HCT116 (cell line): ENCODE results near the gene PGBD1. TPM values are rescaled to one million over a fixed set of nuclear protein-coding genes. Genes with fewer than 3 reads are reported as not detected.

Experiments used
- ATAC-seq: fragments of 200-7000 bp; cut with Tn5 transposase; 2 replicates; pipeline ENCODE4 v1.9.1; 2020; ENCODE audit warnings: mild to moderate bottlenecking, moderate library complexity
- BruUV-seq: library from RNA; stranded (reverse); fragments of 400-500 nt; replicated peaks from 2 replicates; lab custom pipeline; 2021; lab: Mats Ljungman, UMichigan
- CTCF ChIA-PET: fragments of 300-600 bp; sonication (Branson Sonifier 250); formaldehyde crosslinking; loops from one replicate; lab custom pipeline; 2021; ENCODE audit warnings: antibody characterized with exemption; lab: Charles Lee
- POLR2A ChIA-PET: fragments of 300-600, 350-600 bp; sonication (Branson Sonifier 250); formaldehyde crosslinking; loops from one replicate; lab custom pipeline; 2021; ENCODE audit warnings: antibody characterized with exemption; lab: Charles Lee
- RAD21 ChIA-PET, 2 experiments: fragments of 300-600 bp; sonication (Branson Sonifier 250); formaldehyde crosslinking; loops; one replicate each; lab custom pipeline; 2023; ENCODE audit warnings: low total read pairs in 2 of 2; ENCODE audit not compliant: uncharacterized antibody in 2 of 2, unreplicated experiment in 2 of 2, low non-redundant PET in 1 of 2; lab: Charles Lee
- DNase-seq: peaks from one replicate; pipeline ENCODE4 v3.0.0-alpha.2; 2010; ENCODE audit warnings: low read depth, low spot score
- H2AFZ ChIP-seq: fragments of 200-600 bp; shearing (Covaris generic), sonication (generic); 2 replicates; pipeline ENCODE4 v1.6.1; 2017; ENCODE audit warnings: low read depth, mixed run types, mixed read lengths, antibody characterized with exemption, low read length; ENCODE audit not compliant: poor library complexity, severe bottlenecking
- H3K27ac ChIP-seq: 2 replicates; pipeline ENCODE4 v1.5.1; 2012; ENCODE audit warnings: low read depth, low read length
- H3K27me3 ChIP-seq: fragments of 200-600 bp; sonication (generic); 2 replicates; pipeline ENCODE4 v1.6.1; 2016; ENCODE audit warnings: mixed run types, low read length, mixed read lengths; ENCODE audit not compliant: insufficient read depth
- H3K36me3 ChIP-seq, 2 experiments: fragments of 200-500 bp in 1 of 2; fragments of 200-600 bp in 1 of 2; sonication (Bioruptor generic) in 1 of 2; sonication (generic) in 1 of 2; 2 replicates each; pipeline versions ENCODE4 v1.5.1 to v1.6.1; 2014 to 2016; ENCODE audit warnings: low read length in 2 of 2, inconsistent platforms in 1 of 2, mixed read lengths in 1 of 2, mixed run types in 1 of 2; ENCODE audit not compliant: insufficient read depth in 2 of 2, control insufficient read depth in 1 of 2
- H3K4me1 ChIP-seq, 2 experiments: fragments of 200-600 bp in 1 of 2; sonication (generic) in 1 of 2; 2 replicates each; pipeline versions ENCODE4 v1.5.1 to v1.6.1; 2012 to 2017; ENCODE audit warnings: low read length in 2 of 2, inconsistent platforms in 1 of 2, mild to moderate bottlenecking in 1 of 2, mixed read lengths in 1 of 2, mixed run types in 1 of 2, moderate library complexity in 1 of 2; ENCODE audit not compliant: insufficient read depth in 2 of 2, control insufficient read depth in 1 of 2
- H3K4me2 ChIP-seq: fragments of 200-600 bp; sonication (generic); 2 replicates; pipeline ENCODE4 v1.6.1; 2017; ENCODE audit warnings: mixed run types, low read length, mixed read lengths
- H3K4me3 ChIP-seq, 2 experiments: fragments of 200-600 bp in 1 of 2; sonication (generic) in 1 of 2; replicated peaks in 1 of 2; 2 replicates each; pipeline ENCODE4 v1.5.1; 2011 to 2016; ENCODE audit warnings: low read length in 2 of 2, control low read depth in 1 of 2, low read depth in 1 of 2, mild to moderate bottlenecking in 1 of 2, mixed read lengths in 1 of 2, mixed run types in 1 of 2
- H3K79me2 ChIP-seq: fragments of 200-600 bp; sonication (generic); 2 replicates; pipeline ENCODE4 v1.6.1; 2017; ENCODE audit warnings: mild to moderate bottlenecking, mixed run types, low read length, moderate library complexity, mixed read lengths; ENCODE audit not compliant: insufficient read depth
- H3K9ac ChIP-seq: fragments of 200-600 bp; sonication (generic); 2 replicates; pipeline ENCODE4 v1.6.1; 2016; ENCODE audit warnings: low read length, mixed read lengths
- H3K9me2 ChIP-seq: fragments of 200-600 bp; sonication (generic), shearing (Covaris generic); 2 replicates; pipeline ENCODE4 v1.6.1; 2017; ENCODE audit warnings: mixed run types, mild to moderate bottlenecking, moderate library complexity; ENCODE audit not compliant: insufficient read depth
- H3K9me3 ChIP-seq, 2 experiments: fragments of 200-500 bp in 1 of 2; fragments of 200-600 bp in 1 of 2; sonication (Bioruptor generic) in 1 of 2; sonication (generic) in 1 of 2; 2 replicates each; pipeline ENCODE4 v1.6.1; 2014 to 2017; ENCODE audit warnings: low read length in 2 of 2, mixed read lengths in 2 of 2, inconsistent platforms in 1 of 2, low read depth in 1 of 2, mild to moderate bottlenecking in 1 of 2, mixed run types in 1 of 2, moderate library complexity in 1 of 2; ENCODE audit not compliant: control insufficient read depth in 1 of 2, insufficient read depth in 1 of 2
- H4K20me1 ChIP-seq: fragments of 200-600 bp; sonication (generic), shearing (Covaris generic); 2 replicates; pipeline ENCODE4 v1.6.1; 2017; ENCODE audit warnings: mixed run types, mild to moderate bottlenecking, moderate library complexity; ENCODE audit not compliant: insufficient read depth
- CEBPB ChIP-seq: IDR thresholded peaks from 2 replicates; pipeline ENCODE4 v1.6.1; 2012; ENCODE audit warnings: low read depth
- EGR1 ChIP-seq: IDR thresholded peaks from 2 replicates; pipeline ENCODE4 v1.6.1; 2012; ENCODE audit warnings: low read depth
- ELF1 ChIP-seq: IDR thresholded peaks from 2 replicates; pipeline ENCODE4 v1.6.1; 2012; ENCODE audit warnings: low read depth, borderline replicate concordance
- EZH2 ChIP-seq: fragments of 200-600 bp; sonication (generic); IDR thresholded peaks from 2 replicates; pipeline ENCODE4 v1.6.1; 2017; ENCODE audit warnings: antibody characterized with exemption, mixed run types
- EZH2phosphoT487 ChIP-seq: fragments of 200-600 bp; IDR thresholded peaks from 2 replicates; pipeline ENCODE4 v1.6.1; 2018; ENCODE audit warnings: antibody characterized with exemption, borderline replicate concordance
- FOSL1 ChIP-seq: IDR thresholded peaks from 2 replicates; pipeline ENCODE4 v1.6.1; 2012; ENCODE audit warnings: low read depth
- JUND ChIP-seq: IDR thresholded peaks from 2 replicates; pipeline ENCODE4 v1.6.1; 2012
- POLR2AphosphoS5 ChIP-seq: IDR thresholded peaks from 2 replicates; pipeline ENCODE4 v1.6.1; 2011; ENCODE audit warnings: mild to moderate bottlenecking, low read depth, low read length, moderate library complexity
- RAD21 ChIP-seq: IDR thresholded peaks from 2 replicates; pipeline ENCODE4 v1.6.1; 2012; ENCODE audit warnings: low read depth, mild to moderate bottlenecking
- SIN3A ChIP-seq: IDR thresholded peaks from 2 replicates; pipeline ENCODE4 v1.6.1; 2012; ENCODE audit warnings: low read depth
- SP1 ChIP-seq: IDR thresholded peaks from 2 replicates; pipeline ENCODE4 v1.6.1; 2012; ENCODE audit warnings: low read depth
- SRF ChIP-seq: IDR thresholded peaks from 2 replicates; pipeline ENCODE4 v1.6.1; 2012; ENCODE audit warnings: low read depth
- TCF7L2 ChIP-seq: IDR thresholded peaks from 2 replicates; pipeline ENCODE4 v1.7.0; 2011; ENCODE audit warnings: borderline replicate concordance, inconsistent platforms; ENCODE audit not compliant: insufficient read depth, insufficient read length; ENCODE audit errors: extremely low read depth
- YY1 ChIP-seq: IDR thresholded peaks from 2 replicates; pipeline ENCODE4 v1.6.1; 2011; ENCODE audit warnings: low read length, low read depth, moderate library complexity, mild to moderate bottlenecking; ENCODE audit not compliant: insufficient replicate concordance; ENCODE audit errors: extremely low read depth
- ZFX ChIP-seq: fragments of 450-650 bp; IDR thresholded peaks from 2 replicates; pipeline ENCODE4 v1.6.1; 2017
- intact Hi-C: fragments of 100-400 bp; cut with micrococcal nuclease; formaldehyde crosslinking; loops from 2 replicates; pipeline ENCODE4 v1.10.0; 2022
- total RNA-seq: library from RNA; stranded (reverse); gene quantifications from one replicate; pipeline ENCODE4 v1.2.1, GENCODE V29; 2021; ENCODE audit not compliant: unreplicated experiment
- TF ChIP-seq, protein P1 (sequence below): IDR thresholded peaks from 2 replicates; pipeline ENCODE4 v1.6.1; 2011; ENCODE audit warnings: mild to moderate bottlenecking, low read length, moderate library complexity; ENCODE audit not compliant: insufficient replicate concordance; ENCODE audit errors: extremely low read depth
- TF ChIP-seq, protein P2 (sequence below): IDR thresholded peaks from 2 replicates; pipeline ENCODE4 v1.6.1; 2012
- TF ChIP-seq, protein P3 (sequence below), 3 experiments: fragments of 200-600 bp in 1 of 3; sonication (generic) in 1 of 3; IDR thresholded peaks in 2 of 3; conservative IDR thresholded peaks in 1 of 3; 2 replicates each; pipeline ENCODE4 v1.5.1; 2012 to 2017; ENCODE audit warnings: low read depth in 2 of 3, low read length in 2 of 3, antibody characterized with exemption in 1 of 3, borderline replicate concordance in 1 of 3, control low read depth in 1 of 3, mild to moderate bottlenecking in 1 of 3, mixed read lengths in 1 of 3, mixed run types in 1 of 3, moderate library complexity in 1 of 3; ENCODE audit not compliant: insufficient read depth in 1 of 3

Gene PGBD1
- total RNA-seq, 1 experiment from 2014 or later = 3.6 TPM

DNA sequence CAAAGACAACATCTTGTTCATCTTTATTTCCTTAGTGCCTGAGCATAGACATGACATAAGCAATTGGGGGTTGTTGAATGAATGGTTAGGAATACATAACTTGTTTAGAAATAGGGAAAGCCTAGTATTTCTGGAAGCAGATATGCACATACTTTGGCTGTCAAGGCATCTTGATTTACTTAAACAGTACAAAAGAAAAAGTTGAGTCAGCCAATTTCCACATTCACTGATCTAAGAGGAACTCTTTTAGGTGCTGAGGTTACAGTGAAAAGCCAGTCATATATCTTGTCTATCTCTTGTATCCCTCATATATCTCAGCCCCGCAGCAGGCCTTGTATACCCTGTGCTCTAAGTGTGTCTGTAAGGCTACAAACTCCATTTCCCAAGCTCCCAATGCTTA is 40.9 kb upstream of the PGBD1 start (continued):
- TF ChIP-seq ZFX = no peak
- TF ChIP-seq, all 23 proteins: peak for 0

DNA sequence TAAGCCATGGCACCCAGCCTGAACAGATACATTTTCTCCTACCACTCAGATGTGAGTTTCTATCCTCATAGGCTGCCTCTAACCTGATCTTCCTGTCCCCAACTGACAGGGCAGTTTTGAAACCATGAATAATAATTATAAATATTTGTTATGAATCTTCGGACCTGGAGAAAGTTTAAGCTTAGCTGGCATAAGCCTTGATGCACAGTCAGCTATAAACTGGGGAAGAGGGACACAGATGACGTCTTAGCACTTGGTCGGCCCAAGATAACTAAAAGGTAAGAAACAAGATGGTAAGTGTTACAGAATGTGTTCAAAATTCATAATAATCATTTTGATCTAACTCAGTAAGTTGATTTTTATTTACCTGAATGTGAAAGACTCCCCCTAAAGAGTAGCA is 37.4 kb upstream of the PGBD1 start:
- Histone ChIP-seq H3K27me3 (no peaks in the 10 kb centered on the region), H3K9ac (no peak overlapping the region), H3K4me3 (no peak overlapping the region), H3K4me2 (no peak overlapping the region), H3K79me2 (no peaks in the 10 kb centered on the region), H3K9me3 (no peaks in the 10 kb centered on the region), H3K36me3 (peaks cover 9 to 17% of the 10 kb centered on the region in 2 experiments; a peak in 2 of 4 replicates), H3K27ac (no peak overlapping the region), H4K20me1 (no peaks in the 10 kb centered on the region), H3K9me2 (no peaks in the 10 kb centered on the region), H3K4me1 (no peaks in the 10 kb centered on the region), H2AFZ (no peak overlapping the region)
- POLR2A ChIA-PET = no interaction called here
- CTCF ChIA-PET = no interaction called here
- intact Hi-C loops = no loop called here
- TF ChIP-seq POLR2AphosphoS5 (no peak), YY1 (no peak), SP1 (no peak), JUND (no peak), EZH2 (no peak), SIN3A (no peak), CEBPB (no peak), TCF7L2 (no peak), SRF (no peak), EZH2phosphoT487 (no peak), ELF1 (no peak), FOSL1 (no peak), ZFX (no peak), RAD21 (no peak), EGR1 (no peak)
- TF ChIP-seq, protein P1, sequence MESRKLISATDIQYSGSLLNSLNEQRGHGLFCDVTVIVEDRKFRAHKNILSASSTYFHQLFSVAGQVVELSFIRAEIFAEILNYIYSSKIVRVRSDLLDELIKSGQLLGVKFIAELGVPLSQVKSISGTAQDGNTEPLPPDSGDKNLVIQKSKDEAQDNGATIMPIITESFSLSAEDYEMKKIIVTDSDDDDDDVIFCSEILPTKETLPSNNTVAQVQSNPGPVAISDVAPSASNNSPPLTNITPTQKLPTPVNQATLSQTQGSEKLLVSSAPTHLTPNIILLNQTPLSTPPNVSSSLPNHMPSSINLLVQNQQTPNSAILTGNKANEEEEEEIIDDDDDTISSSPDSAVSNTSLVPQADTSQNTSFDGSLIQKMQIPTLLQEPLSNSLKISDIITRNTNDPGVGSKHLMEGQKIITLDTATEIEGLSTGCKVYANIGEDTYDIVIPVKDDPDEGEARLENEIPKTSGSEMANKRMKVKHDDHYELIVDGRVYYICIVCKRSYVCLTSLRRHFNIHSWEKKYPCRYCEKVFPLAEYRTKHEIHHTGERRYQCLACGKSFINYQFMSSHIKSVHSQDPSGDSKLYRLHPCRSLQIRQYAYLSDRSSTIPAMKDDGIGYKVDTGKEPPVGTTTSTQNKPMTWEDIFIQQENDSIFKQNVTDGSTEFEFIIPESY = no peak
- TF ChIP-seq, protein P2, sequence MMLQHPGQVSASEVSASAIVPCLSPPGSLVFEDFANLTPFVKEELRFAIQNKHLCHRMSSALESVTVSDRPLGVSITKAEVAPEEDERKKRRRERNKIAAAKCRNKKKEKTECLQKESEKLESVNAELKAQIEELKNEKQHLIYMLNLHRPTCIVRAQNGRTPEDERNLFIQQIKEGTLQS = no peak
- TF ChIP-seq, protein P3, sequence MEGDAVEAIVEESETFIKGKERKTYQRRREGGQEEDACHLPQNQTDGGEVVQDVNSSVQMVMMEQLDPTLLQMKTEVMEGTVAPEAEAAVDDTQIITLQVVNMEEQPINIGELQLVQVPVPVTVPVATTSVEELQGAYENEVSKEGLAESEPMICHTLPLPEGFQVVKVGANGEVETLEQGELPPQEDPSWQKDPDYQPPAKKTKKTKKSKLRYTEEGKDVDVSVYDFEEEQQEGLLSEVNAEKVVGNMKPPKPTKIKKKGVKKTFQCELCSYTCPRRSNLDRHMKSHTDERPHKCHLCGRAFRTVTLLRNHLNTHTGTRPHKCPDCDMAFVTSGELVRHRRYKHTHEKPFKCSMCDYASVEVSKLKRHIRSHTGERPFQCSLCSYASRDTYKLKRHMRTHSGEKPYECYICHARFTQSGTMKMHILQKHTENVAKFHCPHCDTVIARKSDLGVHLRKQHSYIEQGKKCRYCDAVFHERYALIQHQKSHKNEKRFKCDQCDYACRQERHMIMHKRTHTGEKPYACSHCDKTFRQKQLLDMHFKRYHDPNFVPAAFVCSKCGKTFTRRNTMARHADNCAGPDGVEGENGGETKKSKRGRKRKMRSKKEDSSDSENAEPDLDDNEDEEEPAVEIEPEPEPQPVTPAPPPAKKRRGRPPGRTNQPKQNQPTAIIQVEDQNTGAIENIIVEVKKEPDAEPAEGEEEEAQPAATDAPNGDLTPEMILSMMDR (IDR thresholded peaks at IDR 0.05 in 2 of 3, conservative IDR thresholded peaks at IDR 0.05 in 1 of 3; ENCODE audit: borderline replicate concordance in 1 of 3, insufficient read depth in 1 of 3, low read depth in 2 of 3, low read length in 2 of 3) = no peak
- no TSS peak for BruUV-seq
- RAD21 ChIA-PET = no interaction called here
- DNase-seq (no peak), ATAC-seq (no peak)
